Activated CD4-positive, alpha-beta memory T cell treated with anti-CD3 and anti-CD28 coated beads, Interleukin-2, amount 10 ng/mL, durations not matched to agents 7 days and 5 days (primary cell): Measurements from ENCODE around the gene LDLRAD4. TPM values are rescaled to one million over a fixed set of nuclear protein-coding genes. Genes with fewer than 3 reads are reported as not detected.

Experiments
- CTCF ChIA-PET: fragments of 350-600 bp; sonication (Branson Sonifier 250); formaldehyde crosslinking; loops from one replicate; lab custom pipeline; 2021; ENCODE audit warnings: antibody characterized with exemption, inconsistent platforms; lab: Charles Lee
- POLR2A ChIA-PET: fragments of 350-600 bp; sonication (Branson Sonifier 250); formaldehyde crosslinking; loops from one replicate; lab custom pipeline; 2021; ENCODE audit warnings: antibody characterized with exemption; lab: Charles Lee
- DNase-seq: peaks from one replicate; pipeline ENCODE4 v3.0.0-alpha.2; 2020
- H3K27ac Mint-ChIP-seq: one replicate; pipeline ENCODE4 v1.8.0; 2021; ENCODE audit warnings: mild to moderate bottlenecking, mixed read lengths
- H3K27me3 Mint-ChIP-seq: one replicate; pipeline ENCODE4 v1.8.0; 2021; ENCODE audit warnings: mixed read lengths
- H3K36me3 Mint-ChIP-seq: one replicate; pipeline ENCODE4 v1.8.0; 2021; ENCODE audit warnings: low read depth, mixed read lengths
- H3K4me1 Mint-ChIP-seq: one replicate; pipeline ENCODE4 v1.8.0; 2021; ENCODE audit warnings: mixed read lengths
- H3K4me3 Mint-ChIP-seq: one replicate; pipeline ENCODE4 v1.8.0; 2021; ENCODE audit warnings: mild to moderate bottlenecking, mixed read lengths
- H3K9me3 Mint-ChIP-seq: one replicate; pipeline ENCODE4 v1.8.0; 2021; ENCODE audit warnings: mixed read lengths
- total RNA-seq, 2 experiments: library from RNA; stranded (reverse); gene quantifications; one replicate each; pipeline ENCODE4 v1.2.3, GENCODE V29; 2021

Gene LDLRAD4
- total RNA-seq, 2 experiments from 2014 or later = 19.1 to 22.4 TPM

DNA sequence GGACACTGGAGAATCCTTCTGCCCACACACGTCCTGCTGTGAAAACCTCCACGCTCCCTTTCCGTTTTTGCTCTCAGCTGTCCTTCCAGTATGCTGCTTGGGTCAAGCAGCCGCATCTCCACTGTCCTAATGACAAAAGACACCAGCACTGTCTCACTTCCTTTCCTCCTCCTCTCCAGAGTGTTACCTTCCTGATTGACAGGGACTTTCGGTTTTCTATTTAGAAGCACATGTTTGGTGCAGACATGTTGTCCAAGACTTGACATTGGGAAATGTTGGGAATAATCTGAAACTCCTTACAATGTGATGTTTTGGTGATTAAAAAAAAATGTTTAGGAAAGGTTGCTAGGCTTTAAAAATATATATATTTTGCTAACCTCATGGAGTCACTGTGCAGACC, 281.2 kb downstream of the LDLRAD4 start:
- no peak overlapping the region for H3K4me3 Mint-ChIP-seq
- POLR2A ChIA-PET = no interaction called here
- H3K36me3 Mint-ChIP-seq = peaks cover 30% of the 10 kb centered on the region
- H3K27me3 Mint-ChIP-seq = no peaks in the 10 kb centered on the region
- H3K9me3 Mint-ChIP-seq = peaks cover 13% of the 10 kb centered on the region
- H3K27ac Mint-ChIP-seq = no peak overlapping the region
- DNase-seq = no peak
- H3K4me1 Mint-ChIP-seq = peaks cover 34% of the 10 kb centered on the region
- CTCF ChIA-PET = no interaction called here

DNA sequence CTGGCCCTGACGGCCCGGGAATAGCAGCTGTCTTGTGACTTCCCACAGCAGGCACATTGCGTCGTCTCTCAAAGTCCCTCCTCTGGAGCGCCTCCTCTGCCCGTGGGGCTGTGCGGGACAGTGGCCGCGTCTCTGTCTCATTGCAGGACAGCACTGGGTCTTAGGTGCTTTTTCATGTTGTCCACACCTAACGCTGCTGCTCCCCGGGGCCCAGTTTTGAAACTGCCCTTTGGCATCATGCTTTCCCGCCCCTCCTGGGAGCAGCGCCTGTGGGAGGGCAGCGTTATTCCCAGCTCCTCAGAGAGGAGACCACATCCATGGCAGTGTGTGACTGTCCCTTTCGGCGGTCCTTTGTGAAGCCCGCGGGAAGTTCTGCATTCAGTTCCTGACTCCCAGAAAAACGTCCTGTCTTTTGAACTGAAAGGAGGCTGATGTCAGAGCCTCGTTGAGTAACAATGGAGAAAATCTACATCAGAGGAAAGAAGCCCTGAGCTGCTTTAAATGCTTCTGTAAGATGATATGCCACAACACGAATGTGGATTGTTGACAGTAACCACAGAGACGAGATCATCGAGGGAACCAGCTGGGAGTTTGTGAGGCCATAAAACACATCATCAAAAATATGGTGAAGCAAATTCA, 281.8 kb downstream of the LDLRAD4 start:
- ChIA-PET POLR2A (no interaction called here), CTCF (interaction anchor here (0.9 kb wide), 1 partner anchor 131 kb away, joined by 3 read pairs; no protein-coding TSS in a partner anchor)
- Mint-ChIP-seq H3K27ac (no peak overlapping the region), H3K4me3 (no peak overlapping the region), H3K27me3 (no peaks in the 10 kb centered on the region), H3K36me3 (peaks cover 30% of the 10 kb centered on the region), H3K9me3 (peaks cover 13% of the 10 kb centered on the region), H3K4me1 (peaks cover 34% of the 10 kb centered on the region)
- DNase-seq = peak; percentile 19

DNA sequence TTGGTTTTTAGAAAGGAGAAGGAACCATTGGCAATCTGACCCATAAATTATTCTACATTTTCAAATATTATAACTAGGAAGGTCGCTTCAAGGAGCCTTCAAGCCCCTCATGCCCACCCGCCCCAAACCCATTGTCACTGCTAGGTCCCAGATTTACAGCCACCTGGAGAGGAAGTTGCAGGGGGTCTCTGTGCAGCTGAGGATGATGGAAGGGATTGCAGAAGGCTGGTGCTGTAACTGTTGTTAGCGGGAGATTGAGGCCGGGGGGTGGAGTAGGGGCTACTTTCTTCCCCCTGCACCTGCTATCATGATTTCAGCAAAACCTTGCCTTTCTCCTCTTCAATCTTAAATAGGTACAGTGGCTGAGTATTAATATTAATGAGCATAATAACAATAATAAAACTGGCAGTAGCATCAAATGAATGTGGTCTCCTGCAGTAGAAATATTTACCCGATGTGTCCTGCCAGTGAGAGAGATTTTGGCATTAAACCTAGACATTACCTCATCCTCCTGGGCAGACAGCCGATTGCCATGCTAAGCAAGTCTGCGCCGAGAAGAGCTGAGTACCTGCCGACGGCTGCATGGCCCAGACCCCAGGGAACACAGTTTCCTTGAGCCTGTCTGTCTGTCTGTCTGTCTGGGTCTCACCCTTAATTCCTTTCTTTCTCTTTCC, 282.4 kb downstream of the LDLRAD4 start:
- ChIA-PET CTCF (interaction anchor here (0.9 to 1.3 kb wide), 5 partner anchors 18 to 341 kb away, joined by 3 read pairs; no protein-coding TSS in a partner anchor), POLR2A (interaction anchor here (1.2 to 1.3 kb wide), 2 partner anchors 37 to 45 kb away, joined by 3 to 6 read pairs; no protein-coding TSS in a partner anchor)
- Mint-ChIP-seq H3K27me3 (no peaks in the 10 kb centered on the region), H3K4me1 (peaks cover 32% of the 10 kb centered on the region), H3K36me3 (peaks cover 27% of the 10 kb centered on the region), H3K9me3 (peaks cover 13% of the 10 kb centered on the region), H3K27ac (no peak overlapping the region), H3K4me3 (no peak overlapping the region)
- DNase-seq = no peak

DNA sequence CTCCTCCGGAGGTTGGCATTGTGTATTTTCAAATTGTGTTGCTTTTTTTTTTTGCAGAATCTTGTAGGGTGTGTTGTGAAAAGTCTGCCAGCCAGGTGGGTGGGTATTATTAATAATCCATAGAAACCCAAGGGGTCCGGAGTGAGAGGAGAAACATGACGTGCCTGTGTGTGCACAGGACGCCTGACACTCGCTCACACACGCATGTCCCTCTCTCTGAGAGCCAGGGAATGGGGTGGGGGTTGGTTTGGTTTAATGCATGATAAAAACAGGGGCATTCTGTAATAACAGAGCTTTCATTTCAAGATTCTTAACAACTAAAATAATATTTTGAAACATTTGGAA, 283.0 kb downstream of the LDLRAD4 start:
- peaks cover 32% of the 10 kb centered on the region for H3K4me1 Mint-ChIP-seq
- ChIA-PET POLR2A (interaction anchor here (0.7 to 1.3 kb wide), 3 partner anchors 37 to 124 kb away, joined by 3 to 6 read pairs (median 3); no protein-coding TSS in a partner anchor), CTCF (interaction anchor here (1.0 to 1.5 kb wide), 5 partner anchors 18 to 342 kb away, joined by 3 to 7 read pairs (median 3); no protein-coding TSS in a partner anchor)
- H3K36me3 Mint-ChIP-seq = peaks cover 23% of the 10 kb centered on the region
- H3K9me3 Mint-ChIP-seq = peaks cover 13% of the 10 kb centered on the region
- no peak overlapping the region for H3K27ac Mint-ChIP-seq
- H3K27me3 Mint-ChIP-seq = no peaks in the 10 kb centered on the region
- no peak overlapping the region for H3K4me3 Mint-ChIP-seq
- DNase-seq = no peak

DNA sequence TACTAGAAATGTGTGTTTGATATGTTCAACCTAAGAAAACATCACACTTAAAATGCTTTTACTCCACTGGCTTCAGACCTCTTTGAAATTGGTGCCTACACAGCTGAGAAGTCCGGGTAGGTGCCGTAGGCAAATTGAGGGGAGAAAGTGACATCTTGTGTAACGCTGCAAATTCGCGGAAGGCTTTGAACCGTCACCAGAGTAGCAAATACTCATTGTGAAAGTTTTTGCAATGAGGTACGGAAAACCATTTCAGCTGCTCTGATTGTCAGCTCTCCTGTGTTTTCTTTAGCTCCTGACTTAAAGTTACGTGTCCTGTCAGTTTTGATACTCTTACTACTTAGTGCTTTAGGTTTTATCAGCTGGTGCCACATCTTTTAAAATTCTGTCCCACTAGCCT, 283.3 kb downstream of the LDLRAD4 start:
- Mint-ChIP-seq H3K27me3 (no peaks in the 10 kb centered on the region), H3K27ac (no peak overlapping the region), H3K9me3 (peaks cover 13% of the 10 kb centered on the region), H3K36me3 (peaks cover 20% of the 10 kb centered on the region), H3K4me1 (peaks cover 32% of the 10 kb centered on the region), H3K4me3 (no peak overlapping the region)
- ChIA-PET CTCF (interaction anchor here (1.0 to 1.5 kb wide), 5 partner anchors 18 to 342 kb away, joined by 3 to 7 read pairs (median 3); no protein-coding TSS in a partner anchor), POLR2A (interaction anchor here (0.7 to 1.3 kb wide), 3 partner anchors 38 to 125 kb away, joined by 3 to 6 read pairs (median 3); no protein-coding TSS in a partner anchor)
- DNase-seq = peak; percentile 45

DNA sequence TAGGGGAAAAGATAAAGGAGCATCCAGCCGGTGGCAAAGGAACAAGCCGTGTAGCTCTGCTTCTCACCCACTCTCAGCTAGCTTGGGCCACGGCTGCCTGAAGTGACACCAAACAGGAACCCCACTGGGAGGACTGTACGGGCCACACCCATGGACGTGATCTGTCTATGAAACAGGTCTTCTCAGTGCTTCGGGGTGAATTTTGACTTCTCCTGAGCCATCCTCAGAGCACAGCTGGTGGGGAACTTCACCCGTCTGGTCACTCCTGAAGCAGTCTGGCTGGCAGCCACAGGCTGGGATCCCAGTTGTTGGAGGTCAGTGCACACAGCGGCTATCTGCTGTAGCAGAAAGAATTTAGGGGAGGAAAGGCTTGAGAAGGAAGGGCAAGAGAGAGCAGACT, 284.0 kb downstream of the LDLRAD4 start:
- DNase-seq = no peak
- POLR2A ChIA-PET = interaction anchor here (1.2 to 1.3 kb wide), 2 partner anchors 38 to 47 kb away, joined by 3 to 6 read pairs; no protein-coding TSS in a partner anchor
- Mint-ChIP-seq H3K4me3 (no peak overlapping the region), H3K27ac (no peak overlapping the region), H3K9me3 (peaks cover 13% of the 10 kb centered on the region), H3K4me1 (peaks cover 32% of the 10 kb centered on the region), H3K27me3 (no peaks in the 10 kb centered on the region), H3K36me3 (peaks cover 16% of the 10 kb centered on the region)
- CTCF ChIA-PET = interaction anchor here (1.2 to 1.5 kb wide), 4 partner anchors 19 to 343 kb away, joined by 3 to 7 read pairs (median 3); no protein-coding TSS in a partner anchor

DNA sequence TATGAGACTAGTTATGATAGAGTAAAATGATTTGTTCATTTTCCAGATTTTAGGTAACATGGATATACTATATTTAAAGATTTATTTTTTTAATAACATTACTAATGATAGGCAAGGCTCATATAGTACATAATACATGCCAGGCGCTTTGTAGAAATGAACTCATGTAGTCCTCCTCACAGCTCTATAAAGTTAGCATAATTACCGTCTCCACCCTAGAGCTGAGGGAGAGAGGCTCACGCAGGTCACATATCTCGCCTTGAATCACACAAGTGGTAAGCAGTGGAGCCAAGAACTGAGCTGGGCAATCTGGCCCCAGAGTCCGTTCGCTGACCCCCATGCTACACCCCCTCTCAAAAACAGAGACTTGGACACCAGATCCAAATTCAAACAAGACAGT, 285.3 kb downstream of the LDLRAD4 start:
- Mint-ChIP-seq H3K27ac (no peak overlapping the region), H3K36me3 (peaks cover 12% of the 10 kb centered on the region), H3K4me3 (no peak overlapping the region), H3K9me3 (peaks cover 9% of the 10 kb centered on the region), H3K27me3 (no peaks in the 10 kb centered on the region), H3K4me1 (peaks cover 32% of the 10 kb centered on the region)
- POLR2A ChIA-PET = no interaction called here
- no peak for DNase-seq
- CTCF ChIA-PET = no interaction called here

DNA sequence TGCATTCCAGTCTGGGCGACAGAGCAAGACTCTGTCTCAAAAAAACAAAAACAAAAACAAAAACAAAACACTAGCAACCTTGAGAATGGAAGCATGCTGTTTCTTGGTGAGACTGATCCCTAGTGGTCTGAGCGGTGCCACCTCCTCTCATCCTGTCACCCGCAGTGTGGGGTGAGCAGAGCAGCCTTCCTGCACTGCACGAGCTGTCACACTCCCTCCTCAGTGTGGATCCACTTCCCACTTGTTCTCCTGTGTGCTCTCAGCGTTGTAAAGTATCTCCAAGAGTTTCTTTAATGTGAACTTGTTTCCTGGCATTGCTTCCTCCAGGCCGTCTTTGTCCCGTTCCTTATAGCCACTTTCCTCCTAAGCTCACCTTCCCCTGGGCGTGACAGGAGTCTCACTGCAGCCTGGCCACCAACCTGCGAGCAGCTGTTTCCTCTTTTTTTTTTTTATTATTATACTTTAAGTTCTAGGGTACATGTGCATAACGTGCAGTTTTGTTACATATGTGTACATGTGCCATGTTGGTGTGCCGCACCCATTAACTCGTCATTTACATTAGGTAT, 287.3 kb downstream of the LDLRAD4 start:
- ChIA-PET POLR2A (interaction anchor here (1.2 kb wide), 1 partner anchor 42 kb away, joined by 3 read pairs; no protein-coding TSS in a partner anchor), CTCF (no interaction called here)
- no peak for DNase-seq
- Mint-ChIP-seq H3K27me3 (no peaks in the 10 kb centered on the region), H3K27ac (no peak overlapping the region), H3K9me3 (no peaks in the 10 kb centered on the region), H3K4me1 (peaks cover 23% of the 10 kb centered on the region), H3K4me3 (no peak overlapping the region), H3K36me3 (no peaks in the 10 kb centered on the region)

DNA sequence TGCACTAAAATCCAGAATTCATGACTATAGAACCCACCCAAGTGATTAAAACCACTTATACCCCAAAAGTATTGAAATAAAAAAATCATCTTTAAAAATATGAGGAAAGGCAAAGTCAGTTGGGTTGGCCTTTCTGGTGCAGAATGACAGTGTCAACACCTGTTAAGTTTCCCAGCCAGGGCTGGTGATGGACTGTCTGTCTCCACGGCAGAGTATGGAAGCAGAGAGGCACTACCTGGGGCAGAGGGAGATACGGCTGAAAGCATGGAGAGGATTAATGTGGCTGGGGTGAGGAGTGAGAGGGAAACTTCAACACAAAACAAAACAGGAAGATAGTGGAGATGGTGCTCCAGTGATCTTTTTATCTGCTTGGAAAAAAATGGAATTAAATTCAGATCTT, 292.0 kb downstream of the LDLRAD4 start:
- Mint-ChIP-seq H3K4me3 (no peak overlapping the region), H3K27me3 (no peaks in the 10 kb centered on the region), H3K27ac (no peak overlapping the region), H3K4me1 (peaks cover 9% of the 10 kb centered on the region), H3K36me3 (no peaks in the 10 kb centered on the region), H3K9me3 (no peaks in the 10 kb centered on the region)
- DNase-seq = no peak
- POLR2A ChIA-PET = no interaction called here
- CTCF ChIA-PET = no interaction called here

DNA sequence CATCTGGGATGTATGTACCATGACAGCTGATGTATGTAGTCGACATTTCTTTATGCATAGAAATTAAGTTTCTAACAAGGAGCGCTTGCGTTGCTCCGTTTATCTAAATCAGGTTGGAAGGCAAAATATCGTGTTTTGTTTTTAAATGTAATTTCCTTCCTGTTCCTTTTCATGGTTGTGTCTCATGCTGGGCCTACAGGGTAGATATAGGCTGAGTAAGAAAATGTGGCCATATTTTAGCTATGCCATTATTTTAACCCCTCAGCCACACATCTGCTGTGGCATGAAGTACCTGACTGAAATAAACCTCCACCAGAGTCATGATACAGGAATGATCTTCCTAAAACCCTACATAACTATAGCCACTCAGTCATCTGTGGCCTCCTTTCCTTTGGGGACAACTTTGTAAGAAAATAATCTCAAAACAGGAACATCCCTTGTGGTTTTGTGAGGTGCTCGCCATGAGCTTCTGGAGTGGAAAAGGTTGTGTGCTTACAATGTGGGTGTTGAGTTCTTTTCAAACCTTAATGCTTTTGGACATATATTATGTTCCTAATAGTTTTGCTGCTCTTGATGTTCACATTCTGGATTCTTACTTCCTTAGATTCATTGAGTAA, 293.5 kb downstream of the LDLRAD4 start:
- Mint-ChIP-seq H3K9me3 (no peaks in the 10 kb centered on the region), H3K27ac (no peak overlapping the region), H3K27me3 (no peaks in the 10 kb centered on the region), H3K4me1 (peaks cover 9% of the 10 kb centered on the region), H3K36me3 (peaks cover 6% of the 10 kb centered on the region), H3K4me3 (no peak overlapping the region)
- ChIA-PET CTCF (no interaction called here), POLR2A (no interaction called here)
- DNase-seq = no peak

DNA sequence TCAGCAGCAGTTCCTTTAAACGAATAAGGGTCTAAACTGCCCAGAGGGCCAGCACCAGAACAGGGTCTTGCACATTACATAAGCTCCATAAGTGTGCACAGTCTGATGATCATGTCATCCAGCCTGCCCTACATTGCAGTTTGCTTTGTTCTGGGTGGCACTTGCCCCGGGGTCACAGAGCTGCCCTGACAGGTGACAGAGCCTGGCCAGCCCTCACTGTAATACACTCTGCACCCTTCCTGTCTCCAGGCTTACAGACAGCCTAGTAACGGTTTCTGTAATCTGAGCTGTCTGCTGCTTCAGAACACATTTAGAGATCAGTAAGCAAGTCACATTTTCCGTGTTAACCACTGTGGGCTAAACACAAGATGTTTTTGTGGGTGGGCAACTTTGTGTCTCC, 294.5 kb downstream of the LDLRAD4 start:
- peaks cover 9% of the 10 kb centered on the region for H3K4me1 Mint-ChIP-seq
- H3K27me3 Mint-ChIP-seq = no peaks in the 10 kb centered on the region
- peaks cover 13% of the 10 kb centered on the region for H3K36me3 Mint-ChIP-seq
- no peak for DNase-seq
- H3K4me3 Mint-ChIP-seq = no peak overlapping the region
- no peak overlapping the region for H3K27ac Mint-ChIP-seq
- CTCF ChIA-PET = no interaction called here
- POLR2A ChIA-PET = no interaction called here
- H3K9me3 Mint-ChIP-seq = peaks cover 2% of the 10 kb centered on the region

DNA sequence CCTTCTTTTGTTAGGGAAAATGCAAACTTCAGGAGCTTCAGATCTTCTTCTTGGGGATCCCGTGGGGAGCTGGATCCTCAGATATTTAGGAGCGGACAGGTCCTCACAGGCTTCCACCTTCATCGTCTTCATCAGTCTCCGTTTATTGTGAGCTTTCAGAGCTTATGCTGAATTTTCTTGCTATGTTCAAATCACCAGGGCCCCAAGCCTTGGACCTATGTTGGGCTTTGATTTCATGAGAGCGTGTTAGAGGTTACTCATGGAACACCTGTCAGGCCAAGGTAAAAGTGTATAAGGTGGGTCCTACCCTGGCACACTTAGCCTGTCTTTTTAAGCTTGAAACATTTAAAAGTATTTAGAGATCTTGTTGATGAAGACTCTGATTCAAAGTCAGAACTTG, 294.9 kb downstream of the LDLRAD4 start:
- no peaks in the 10 kb centered on the region for H3K27me3 Mint-ChIP-seq
- ChIA-PET POLR2A (no interaction called here), CTCF (no interaction called here)
- peaks cover 9% of the 10 kb centered on the region for H3K4me1 Mint-ChIP-seq
- peaks cover 7% of the 10 kb centered on the region for H3K9me3 Mint-ChIP-seq
- no peak overlapping the region for H3K27ac Mint-ChIP-seq
- DNase-seq = no peak
- peaks cover 18% of the 10 kb centered on the region for H3K36me3 Mint-ChIP-seq
- no peak overlapping the region for H3K4me3 Mint-ChIP-seq

DNA sequence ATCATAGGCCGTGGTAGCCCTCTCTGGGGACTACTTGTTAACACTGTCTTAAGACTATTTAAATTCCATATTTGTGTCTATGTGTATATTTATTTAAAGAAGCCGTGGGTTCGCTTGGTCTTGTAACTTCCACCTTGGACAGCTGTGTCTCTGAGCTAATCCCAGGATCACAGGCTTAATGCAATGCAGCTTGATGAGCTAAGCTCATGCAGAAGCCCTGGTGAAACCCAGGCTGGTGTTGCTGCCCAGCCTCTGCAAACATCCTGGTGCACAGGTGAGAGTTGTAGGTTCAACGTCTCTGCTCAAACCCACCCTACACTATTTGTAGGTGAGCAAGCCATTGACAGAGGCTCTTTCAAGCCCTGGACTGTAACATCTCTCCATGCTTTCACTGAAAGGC, 296.0 kb downstream of the LDLRAD4 start:
- CTCF ChIA-PET = no interaction called here
- peaks cover 12% of the 10 kb centered on the region for H3K9me3 Mint-ChIP-seq
- H3K27ac Mint-ChIP-seq = no peak overlapping the region
- H3K4me1 Mint-ChIP-seq = peaks cover 8% of the 10 kb centered on the region
- no peak for DNase-seq
- H3K27me3 Mint-ChIP-seq = no peaks in the 10 kb centered on the region
- H3K36me3 Mint-ChIP-seq = peaks cover 20% of the 10 kb centered on the region
- POLR2A ChIA-PET = no interaction called here
- no peak overlapping the region for H3K4me3 Mint-ChIP-seq
